Activated CD8-positive, alpha-beta memory T cell treated with anti-CD3 and anti-CD28 coated beads for 1 hour (primary cell): ENCODE data around the gene SMARCA2.

Experiments used
- DNase-seq, 2 donors: peaks; one replicate each; pipeline ENCODE4 v3.0.0-alpha.2; 2020; ENCODE audit warnings: low read depth in 1 of 2; ENCODE audit errors: extremely low read depth in 1 of 2

The SMARCA2 gene

DNA sequence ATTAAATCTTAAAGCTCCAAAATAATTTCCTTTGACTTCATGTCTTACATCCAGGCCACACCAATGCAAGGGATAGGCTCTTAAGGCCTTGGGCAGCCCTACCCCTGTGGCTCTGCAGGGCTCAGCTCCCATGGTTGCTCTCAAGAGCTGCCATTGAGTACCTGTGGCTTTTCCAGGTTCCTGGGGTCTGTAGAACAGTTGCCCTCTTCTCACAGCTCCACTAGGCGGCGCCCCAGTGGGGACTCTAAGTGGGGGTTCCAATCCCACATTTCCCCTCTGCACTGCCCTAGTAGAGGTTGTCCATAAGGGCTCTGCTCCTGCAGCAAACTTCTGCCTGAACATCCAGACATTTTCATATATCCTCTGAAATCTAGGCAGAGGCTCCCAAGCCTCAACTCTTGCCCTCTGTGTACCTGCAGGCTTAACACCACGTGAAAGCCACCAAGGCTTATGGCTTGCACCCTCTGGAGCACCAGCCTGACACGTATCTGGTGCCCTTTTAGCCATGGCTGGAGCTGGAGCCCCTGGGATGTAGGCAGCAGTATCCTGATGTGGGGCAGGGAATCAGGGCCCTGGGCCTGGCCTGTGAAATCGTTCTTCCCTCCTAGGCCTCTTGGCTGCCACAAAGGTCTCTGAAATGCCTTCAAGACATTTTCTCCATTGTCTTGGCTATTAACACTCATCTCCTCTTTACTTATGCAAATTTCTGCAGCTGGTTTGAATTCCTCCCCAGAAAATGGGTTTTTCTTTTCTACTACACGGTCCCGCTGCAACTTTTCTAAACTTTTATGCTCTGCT, 185.1 kb downstream of the SMARCA2 start:
- DNase-seq: no peak

DNA sequence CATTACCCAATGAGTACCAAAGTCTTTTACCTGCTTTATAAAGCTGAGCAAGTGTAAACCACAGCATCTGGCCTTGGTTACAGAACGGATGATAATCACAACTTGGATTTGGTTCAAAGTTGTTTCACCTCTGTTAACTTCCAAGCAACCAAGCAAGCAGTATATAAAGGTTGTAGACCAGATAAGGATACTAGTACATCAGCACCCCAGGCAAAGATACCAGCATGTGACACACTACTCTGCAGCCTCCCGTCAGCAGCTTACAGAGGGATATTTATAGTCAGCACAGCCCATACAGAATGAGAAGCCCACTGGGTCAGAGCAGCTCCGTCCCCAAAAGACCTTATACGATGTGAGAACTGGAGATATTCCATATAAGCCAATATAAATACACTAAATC, 193.3 kb downstream of the SMARCA2 start:
- no peak for DNase-seq

DNA sequence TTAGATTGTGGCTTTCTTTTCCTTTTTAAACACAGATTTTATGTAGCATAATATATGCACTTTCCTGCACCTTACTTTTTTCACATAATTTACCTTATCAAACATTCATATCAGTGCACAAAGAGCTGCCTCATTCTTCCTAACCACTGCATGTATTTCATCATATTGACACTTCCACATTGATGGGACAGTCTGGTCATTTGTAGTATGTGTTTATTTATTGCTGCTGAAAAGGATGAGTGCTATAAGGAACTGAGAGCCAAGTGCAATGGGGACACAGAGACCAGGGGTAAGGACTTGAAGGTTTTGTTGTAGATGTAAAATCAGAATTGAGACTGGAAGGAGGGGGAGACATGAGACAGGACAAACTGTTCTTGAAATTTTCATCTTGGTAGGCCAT, 193.8 kb downstream of the SMARCA2 start:
- no peak for DNase-seq

DNA sequence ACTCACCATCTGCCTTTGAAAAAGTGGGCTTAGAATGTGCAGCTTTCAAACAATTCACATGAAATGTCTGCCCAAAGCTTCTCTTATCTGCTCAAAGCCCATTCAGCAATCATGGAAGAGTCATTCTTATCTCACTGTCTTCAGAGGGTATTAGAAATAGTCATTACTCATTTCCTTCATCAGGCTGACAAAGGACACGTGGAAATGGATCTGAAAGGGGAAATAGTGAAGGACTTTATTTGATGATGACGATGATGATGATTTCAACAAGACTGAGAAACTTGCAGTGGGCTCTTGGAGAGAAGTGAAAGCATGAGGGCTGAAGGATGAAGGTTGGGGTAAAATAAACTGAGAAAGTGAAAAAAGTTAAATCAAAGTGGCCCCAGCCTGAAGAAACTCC, 194.3 kb downstream of the SMARCA2 start:
- no peak for DNase-seq

DNA sequence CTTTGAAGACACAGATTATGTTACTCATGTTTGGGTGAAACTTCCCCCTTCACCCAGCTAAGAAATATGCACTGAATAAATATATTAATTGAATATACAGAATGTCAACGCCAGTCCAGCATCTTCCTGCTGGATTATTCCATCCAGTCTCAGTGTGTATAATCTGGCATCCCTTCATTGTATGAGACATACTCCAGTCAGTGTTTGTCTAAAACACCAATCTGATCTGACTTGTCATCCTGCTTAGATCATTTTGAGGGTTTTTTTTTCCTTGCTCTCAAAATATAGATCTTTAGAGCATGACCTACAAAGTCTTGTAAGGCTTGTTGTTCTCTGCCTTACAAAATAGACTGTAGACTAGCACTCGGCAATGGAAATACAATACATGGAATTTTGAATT, 195.1 kb downstream of the SMARCA2 start:
- DNase-seq: no peak

DNA sequence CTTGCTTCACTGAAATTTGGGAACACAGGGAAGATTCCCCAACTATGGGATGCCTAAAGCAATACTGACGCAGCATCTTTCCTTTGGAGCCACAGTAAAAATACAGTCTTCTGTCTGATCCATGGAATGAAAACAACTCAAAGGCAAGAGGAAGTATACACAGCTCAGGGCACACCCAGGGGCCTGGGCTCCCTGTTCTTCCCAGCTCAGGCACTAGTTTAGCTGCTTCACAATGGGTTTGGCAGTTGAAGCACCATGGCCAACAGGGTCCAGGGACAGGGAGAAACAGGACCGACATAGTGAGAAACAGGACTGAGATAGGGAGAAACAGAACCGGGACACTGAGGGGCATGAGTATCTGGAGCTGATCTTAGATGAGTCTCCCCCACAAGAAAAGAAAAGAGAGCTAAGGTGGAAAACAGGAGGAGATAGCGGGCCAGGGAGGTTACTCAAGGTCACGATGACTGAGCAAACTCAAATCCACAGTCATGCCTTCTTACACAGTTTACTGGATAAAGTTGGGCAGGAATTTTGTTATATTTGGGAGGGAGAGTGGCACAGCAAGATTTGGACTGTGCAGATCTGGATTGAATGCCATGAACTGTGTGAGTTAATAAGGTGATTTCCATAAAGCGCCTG, 198.8 kb downstream of the SMARCA2 start:
- DNase-seq: no peak

DNA sequence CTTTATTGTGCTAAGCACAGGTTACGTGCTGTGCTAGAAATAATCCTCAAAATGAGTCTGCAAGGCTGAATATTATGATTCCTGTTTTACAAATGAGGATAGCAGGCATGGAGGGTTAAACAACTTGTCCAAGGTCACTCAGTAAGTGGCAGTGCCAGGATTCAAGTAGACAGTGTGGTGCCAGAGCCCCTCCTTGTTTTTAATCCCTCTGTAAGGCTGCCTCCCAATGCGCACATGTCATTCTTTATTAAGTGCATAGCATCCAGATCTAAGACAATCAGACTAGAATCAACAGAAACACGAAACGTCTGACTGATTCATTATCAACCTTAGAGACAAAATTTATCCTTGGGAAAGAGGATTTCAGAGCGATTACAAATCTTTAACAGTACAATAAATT, 199.6 kb downstream of the SMARCA2 start:
- no peak for DNase-seq

DNA sequence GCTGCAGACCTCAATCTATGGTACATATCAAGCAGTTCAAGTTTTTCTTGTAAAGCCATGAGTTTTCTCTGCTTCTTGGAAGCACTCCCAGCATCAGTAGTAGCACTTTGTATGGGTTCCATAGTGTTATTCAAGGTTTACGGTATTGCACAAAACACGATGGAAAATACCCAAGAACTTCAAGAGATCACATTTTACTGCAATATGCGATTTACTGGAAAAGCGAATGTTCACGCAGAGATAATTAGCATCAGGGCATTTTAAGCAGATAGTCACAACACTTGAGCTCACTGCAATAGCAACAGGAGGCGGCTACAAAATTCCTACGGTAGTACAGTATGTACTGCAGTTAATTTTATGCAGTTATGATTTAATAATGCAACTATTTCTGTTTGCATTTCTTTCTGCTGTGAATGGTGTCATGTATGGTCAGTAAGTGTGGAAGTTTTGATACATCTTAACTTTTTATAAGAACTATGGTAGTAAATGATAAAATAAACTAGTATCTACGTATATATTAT, 200.8 kb downstream of the SMARCA2 start:
- no peak for DNase-seq

DNA sequence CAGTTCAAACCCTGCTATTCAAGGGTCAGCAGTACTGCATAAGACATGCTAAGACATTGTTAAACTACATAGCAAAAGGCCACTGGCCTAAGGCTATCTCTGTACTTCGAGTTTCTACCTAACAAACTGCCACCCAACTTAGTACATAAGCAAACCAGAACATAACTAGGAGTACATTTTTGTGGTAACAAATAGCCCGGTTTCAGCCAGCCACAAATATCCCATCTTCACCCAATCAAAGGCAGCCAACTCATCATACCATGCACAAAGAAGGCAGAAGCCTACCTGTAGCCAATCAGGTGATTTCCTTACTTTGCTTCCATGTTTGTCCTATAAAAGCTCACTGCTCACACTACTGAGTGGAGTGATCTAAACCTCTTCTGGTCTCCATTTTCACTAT, 201.4 kb downstream of the SMARCA2 start:
- DNase-seq: no peak

DNA sequence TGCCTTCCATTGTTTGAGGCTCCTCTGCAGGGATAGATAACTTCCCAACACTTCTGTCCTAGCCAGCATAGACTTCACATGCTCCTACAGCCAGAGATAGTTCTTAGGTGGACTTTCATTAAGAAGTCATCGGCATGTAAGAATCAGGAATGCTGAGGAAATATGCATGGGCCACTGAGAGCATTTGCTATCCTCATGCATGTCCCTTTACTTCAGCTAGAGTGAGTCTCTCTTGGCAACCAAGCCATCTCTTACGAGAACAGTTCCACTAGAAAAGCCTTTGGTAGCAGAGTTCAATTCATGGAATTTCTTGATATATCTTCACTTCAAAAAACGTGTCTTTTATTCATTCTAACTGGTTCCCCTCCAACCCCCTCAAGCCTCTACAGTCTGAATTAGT, 202.4 kb downstream of the SMARCA2 start:
- DNase-seq: no peak

DNA sequence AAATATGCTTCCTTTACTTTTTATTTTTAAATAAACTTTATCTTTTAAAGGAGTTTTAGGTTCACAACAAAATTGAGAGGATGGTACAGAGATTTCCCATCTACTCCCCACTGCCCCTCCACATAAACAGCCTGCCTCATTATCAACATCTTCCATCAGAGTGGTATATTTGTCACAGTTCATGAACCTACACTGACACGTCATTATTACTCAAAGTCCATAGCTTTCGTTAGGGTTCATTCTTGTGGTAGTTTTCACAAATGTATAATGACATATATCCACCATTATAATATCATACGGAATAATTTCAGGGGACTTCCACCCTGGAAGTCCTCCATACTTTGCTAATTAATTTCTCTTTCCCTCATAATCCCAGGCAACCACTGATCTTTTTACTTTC, 204.9 kb downstream of the SMARCA2 start:
- DNase-seq: no peak

DNA sequence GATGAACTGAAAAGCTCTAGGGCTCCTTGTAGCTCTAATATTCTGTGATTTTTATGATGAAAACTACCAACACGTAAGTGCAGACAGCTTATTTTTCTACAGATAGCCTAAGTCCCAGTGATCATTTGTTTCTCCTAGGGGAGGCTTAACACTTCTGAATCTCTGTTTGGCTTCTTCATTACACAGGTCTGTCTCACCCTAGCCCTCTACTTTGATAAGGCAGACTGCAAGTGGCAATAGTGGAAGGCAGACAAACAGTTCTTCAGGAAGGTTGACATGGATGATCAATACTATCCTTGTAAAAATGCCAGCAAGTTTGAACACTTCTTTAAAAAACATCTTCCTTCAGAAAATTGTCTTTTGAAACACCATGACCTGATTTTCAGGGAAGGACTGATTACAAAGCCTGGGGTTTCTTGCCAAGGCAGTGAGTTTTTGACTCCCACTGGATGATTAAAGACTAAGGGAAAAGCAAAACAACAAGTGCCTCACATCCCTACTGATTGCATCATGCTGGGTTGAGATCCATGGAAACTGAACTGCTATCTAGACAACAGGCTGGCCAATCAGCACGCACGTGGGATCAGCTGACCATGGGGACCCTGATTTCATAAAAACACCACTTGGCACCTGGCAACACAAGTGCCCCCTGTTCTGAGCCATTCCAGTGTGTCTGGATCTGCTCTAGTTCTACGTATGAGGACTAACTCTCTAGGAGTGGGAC, 212.2 kb downstream of the SMARCA2 start:
- no peak for DNase-seq

DNA sequence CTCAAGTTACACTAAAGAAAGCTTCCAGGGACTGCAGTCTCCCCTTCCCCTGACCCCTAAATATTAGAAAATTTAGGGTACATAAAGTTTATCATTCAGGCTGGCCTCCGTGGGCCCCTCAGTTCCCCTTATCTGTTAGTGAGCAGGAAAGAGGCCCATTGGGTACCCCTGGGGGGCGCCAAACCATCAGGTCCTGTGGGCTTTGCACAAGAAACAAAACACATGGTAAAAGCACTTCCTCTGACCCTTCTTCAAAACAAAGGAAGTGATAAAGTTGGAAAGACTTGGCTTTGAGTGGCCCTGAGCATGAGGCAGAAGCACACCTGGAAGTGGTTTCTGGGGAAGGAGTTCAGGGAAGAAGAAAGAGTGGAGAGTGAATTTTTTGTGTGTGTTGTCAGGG, 213.0 kb downstream of the SMARCA2 start:
- DNase-seq: no peak

DNA sequence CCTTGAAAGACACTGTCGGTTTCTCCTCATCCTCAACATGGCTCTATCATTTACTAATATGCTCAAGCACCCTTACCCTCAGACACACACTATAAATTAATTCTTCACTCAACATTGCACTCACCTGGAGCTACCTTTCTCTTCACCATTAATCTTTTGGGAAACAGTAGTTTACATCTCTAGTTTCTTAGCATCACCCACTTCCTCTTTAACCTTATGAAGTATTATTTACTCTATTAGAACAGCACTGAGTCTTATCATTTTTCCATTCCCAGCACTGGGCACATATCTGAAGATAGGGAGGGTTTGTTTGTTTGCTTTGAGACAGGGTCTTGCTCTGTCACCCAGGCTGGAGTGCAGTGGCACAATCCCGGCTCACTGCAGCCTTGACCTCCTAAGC, 213.5 kb downstream of the SMARCA2 start:
- no peak for DNase-seq

DNA sequence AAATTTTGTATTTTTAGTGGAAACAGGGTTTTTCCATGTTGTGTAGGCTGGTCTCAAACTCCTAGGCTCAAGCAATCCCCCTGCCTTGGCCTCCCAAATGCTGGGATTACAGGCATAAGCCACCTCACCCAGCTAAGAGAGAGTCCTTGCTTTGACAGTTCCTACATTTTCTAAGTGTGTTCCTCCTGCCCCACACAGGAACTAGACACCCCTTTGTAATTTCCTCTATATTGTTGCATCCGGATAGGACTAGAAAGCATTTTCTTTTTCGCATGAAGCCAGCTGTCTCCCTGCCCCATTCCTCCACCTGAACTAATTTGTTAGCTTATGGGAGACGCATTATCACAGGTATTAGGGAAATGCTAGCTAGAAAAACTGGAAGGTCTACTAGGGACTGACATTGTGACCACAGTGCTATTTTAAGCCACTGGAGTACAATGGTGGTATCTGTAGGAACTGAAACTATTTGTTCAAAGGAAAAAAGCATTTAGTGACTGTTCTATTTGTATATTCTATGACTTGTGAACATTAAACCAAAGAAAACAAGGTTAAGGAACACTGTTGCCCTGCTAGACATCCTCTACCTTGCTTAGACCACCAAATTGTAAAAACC, 214.1 kb downstream of the SMARCA2 start:
- no peak for DNase-seq

DNA sequence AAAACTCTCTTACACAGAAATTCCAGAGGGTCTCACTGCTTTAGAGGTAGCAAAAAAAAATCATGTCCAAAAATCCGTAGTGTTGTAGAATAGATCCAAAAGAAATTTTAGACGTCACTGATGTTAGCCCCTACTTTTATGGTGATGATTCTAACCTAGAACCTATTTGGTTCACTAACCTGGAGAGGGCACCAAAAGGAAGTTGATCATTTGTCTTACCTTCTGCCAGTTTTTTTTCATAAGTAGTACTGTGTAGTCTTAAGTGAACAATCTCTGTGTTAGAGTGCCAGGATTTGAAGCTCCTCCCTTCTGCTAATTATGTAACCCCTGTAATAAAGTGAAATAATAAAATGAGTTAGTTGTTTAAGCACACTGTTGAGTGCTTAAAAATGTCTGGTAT, 215.2 kb downstream of the SMARCA2 start:
- no peak for DNase-seq

DNA sequence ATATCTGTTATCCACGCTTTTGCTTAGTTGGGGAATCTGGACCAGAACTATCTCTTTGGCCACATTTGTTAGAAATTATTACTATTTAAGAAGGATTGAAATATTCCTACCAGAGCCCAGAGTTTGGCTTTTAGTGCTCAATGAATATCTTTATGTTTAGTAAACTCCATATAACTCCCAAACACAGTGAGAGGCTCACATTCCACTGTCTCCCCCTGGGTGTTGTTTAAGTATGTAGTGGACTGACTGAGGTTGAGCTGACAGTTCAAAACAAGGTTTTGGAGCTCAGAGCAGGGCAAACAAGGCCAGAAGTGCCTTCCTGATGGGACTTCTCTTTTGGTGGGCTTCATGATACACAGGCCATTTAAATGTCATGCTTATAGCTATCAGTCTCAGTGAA, 216.0 kb downstream of the SMARCA2 start:
- DNase-seq: no peak

DNA sequence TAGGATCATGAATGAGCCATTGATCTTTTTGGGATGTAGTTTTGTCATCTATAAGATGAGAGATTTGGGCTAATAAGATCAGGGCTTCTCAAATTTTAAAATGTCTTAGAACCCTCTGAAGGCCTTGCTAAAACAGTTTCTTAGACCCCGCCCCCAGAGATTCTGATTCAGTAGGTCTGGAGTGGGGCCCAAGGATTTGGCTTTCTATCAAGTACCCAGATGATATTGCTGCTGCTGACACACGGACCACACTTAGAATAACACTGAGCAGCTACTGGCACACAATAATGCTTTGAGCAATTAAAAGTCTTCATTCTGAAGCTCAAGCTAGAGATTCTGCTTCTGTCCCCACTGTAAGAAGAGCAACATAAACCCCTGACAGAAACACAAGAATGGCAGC, 216.7 kb downstream of the SMARCA2 start:
- DNase-seq: no peak

DNA sequence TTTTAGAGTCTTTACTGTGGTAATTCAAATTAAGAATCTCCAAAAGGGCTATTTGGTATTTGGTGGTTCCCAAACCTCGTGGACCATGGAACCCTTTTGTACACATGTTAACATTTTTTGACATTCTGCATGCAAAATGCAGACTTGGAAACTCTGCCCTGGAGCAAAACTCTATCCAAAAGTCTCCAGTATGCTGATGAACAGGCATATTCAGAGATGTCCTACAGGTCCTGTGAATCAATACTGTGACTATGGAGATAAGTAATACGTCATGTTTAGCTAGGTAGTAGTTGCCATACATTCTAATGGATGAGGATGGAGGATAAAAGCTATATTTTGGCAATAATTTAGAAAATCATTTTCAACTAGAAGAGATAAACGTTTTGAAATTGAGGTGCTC, 218.1 kb downstream of the SMARCA2 start:
- no peak for DNase-seq

DNA sequence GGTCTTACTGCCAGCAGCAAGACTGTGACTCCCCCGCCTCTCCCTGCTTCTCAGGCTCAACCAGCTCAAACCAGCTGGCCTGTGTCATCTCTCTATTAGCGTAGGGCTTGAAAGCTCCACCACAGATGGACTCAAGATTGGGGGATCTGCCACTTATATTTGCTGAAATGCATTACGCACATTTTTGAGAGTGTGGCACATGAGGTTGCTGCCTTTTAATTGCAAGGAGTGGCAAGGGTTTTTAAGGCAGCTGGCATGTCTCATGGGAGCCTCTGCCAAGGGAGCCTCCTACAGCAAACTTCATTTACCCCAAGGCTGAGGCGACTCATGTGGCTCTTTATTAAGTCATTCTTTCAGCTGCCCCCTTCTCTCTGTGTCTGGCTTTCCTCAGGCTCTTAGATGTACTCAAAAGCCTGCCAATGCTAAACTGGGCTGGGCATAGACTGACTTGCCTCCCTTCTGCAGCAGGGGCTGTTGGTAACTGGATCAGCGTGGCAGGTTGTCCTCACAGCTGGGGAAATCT, 219.3 kb downstream of the SMARCA2 start:
- DNase-seq: no peak

DNA sequence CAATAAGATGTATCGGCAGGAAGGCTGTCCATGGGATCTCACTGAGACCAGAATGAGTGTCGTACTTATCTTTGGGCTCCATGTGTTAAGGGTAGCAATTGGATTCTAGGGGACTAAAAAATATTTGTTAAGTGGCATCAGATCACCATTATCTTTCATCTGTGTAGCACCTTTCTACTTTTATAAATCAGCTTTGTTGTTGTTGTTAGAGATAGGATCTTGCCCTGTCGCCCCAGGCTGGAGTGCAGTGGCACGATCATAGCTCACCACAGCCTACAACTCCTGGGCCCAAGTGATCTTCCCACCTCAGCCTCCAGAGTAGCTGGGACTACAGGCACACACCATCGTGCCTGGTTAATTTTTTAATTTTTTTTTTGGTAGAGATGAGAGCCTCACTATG, 220.5 kb downstream of the SMARCA2 start:
- no peak for DNase-seq
